Pancreas (tissue), 10 donors: ENCODE measurements around the gene MARK1. TPM values are rescaled to one million over a fixed set of nuclear protein-coding genes. Genes with fewer than 3 reads are reported as not detected.

Experiments
- ATAC-seq, 4 donors: fragments of 200-7000 bp; cut with Tn5 transposase; one replicate each; pipeline versions ENCODE4 v1.8.0 to v1.9.1; 2020; ENCODE audit warnings: mild to moderate bottlenecking in 4 of 4, moderate library complexity in 4 of 4
- DNase-seq, 6 donors: peaks; one replicate each; pipeline ENCODE4 v3.0.0-alpha.2; 2020
- FAIRE-seq: peaks from 2 replicates; lab custom pipeline; 2012; peaks lifted over from hg19 to GRCh38; lab: Jason Lieb, UNC
- H3K27ac ChIP-seq, 4 donors: fragments of 200-600 bp; sonication (generic); 1 replicate in 3 of 4; 2 replicates in 1 of 4; pipeline versions ENCODE4 v1.5.0 to v1.8.0; 2020
- H3K27me3 ChIP-seq, 4 donors: fragments of 200-600 bp; one replicate each; pipeline ENCODE4 v1.8.0; 2021
- H3K36me3 ChIP-seq, 3 donors: fragments of 200-600 bp; sonication (generic) in 1 of 3; one replicate each; pipeline versions ENCODE4 v1.5.0 to v1.8.0; 2020 to 2021
- H3K4me1 ChIP-seq, 3 donors: fragments of 200-600 bp; one replicate each; pipeline ENCODE4 v1.8.0; 2021
- H3K4me3 ChIP-seq, 4 donors: fragments of 200-600 bp; sonication (generic) in 2 of 4; one replicate each; pipeline versions ENCODE4 v1.5.0 to v1.8.0; 2020 to 2021
- H3K9me3 ChIP-seq, 4 donors: fragments of 200-600 bp; one replicate each; pipeline ENCODE4 v1.8.0; 2021
- WGBS, 2 donors: extraction: QIAGEN DNeasy Blood & Tissue Kit; methylation state at CpG; one replicate each; pipeline ENCODE4 v1.1.7; 2013; 5-methylcytosine and 5-hydroxymethylcytosine counted together
- intact Hi-C, 3 donors: fragments of 100-400 bp; cut with DNase I; formaldehyde crosslinking; loops; one replicate each; pipeline versions ENCODE4 v1.11.1 to v1.14.2; 2022
- polyA plus RNA-seq, 2 donors: library from polyadenylated mRNA; stranded (reverse); fragments of 200-250 nt; gene quantifications; one replicate each; pipeline ENCODE4 v1.2.3, GENCODE V29; 2013
- total RNA-seq, 6 donors: library from RNA; stranded (reverse); fragmentation: NEBNext Ultra II Directional in 4 of 6; extraction: Animal tissue kit (Norgen Biotek cat#: 25700) in 4 of 6; gene quantifications; one replicate each; pipeline versions ENCODE4 v1.2.1 to v1.2.4, GENCODE V29; 2021 to 2023
- TF ChIP-seq, protein P1 (sequence below), 4 donors: fragments of 200-600 bp; sonication (generic) in 3 of 4; IDR thresholded peaks; one replicate each; pipeline versions ENCODE4 v1.5.0 to v1.8.0; 2021; ENCODE audit warnings: antibody characterized with exemption in 4 of 4
- donor health status: healthy with polysubstance abuse.
- donor health status: DM: no; HTN: no; CAD: no; lungs with moderate emphysema.
- donor health status: DM: no; HTN: no; CAD: no.
- donor health status: control.
- donor health status: control.
- donor health status: Bipolar disorder and iron deficiency.
- donor health status: DM: yes; HTN: yes; CAD: no.
- donor health status: DM: no; HTN: no; CAD: no.
- donor health status: DM: no; HTN: no; CAD: no.
- donor health status: DM: yes; HTN: yes; CAD: no.

MARK1 gene
- total and polyA plus RNA-seq, 8 donors, result 0.84 to 3.5 (median 1.4) TPM

- H3K36me3 ChIP-seq, result no peaks in the 10 kb centered on the region
- DNase-seq (no peak), ATAC-seq (peak in 1 of 4 donors; percentile 22), FAIRE-seq (no peak)
- no peaks in the 10 kb centered on the region for H3K27me3 ChIP-seq
- H3K4me1 ChIP-seq, result no peaks in the 10 kb centered on the region
- no peaks in the 10 kb centered on the region for H3K9me3 ChIP-seq
- intact Hi-C loops, result no loop called here
- H3K27ac ChIP-seq, result no peak overlapping the region
- WGBS, 2 donors, result 67 to 74% methylated on average over 3 of the region's 3 CpGs
- H3K4me3 ChIP-seq, result no peak overlapping the region
- TF ChIP-seq, protein P1, sequence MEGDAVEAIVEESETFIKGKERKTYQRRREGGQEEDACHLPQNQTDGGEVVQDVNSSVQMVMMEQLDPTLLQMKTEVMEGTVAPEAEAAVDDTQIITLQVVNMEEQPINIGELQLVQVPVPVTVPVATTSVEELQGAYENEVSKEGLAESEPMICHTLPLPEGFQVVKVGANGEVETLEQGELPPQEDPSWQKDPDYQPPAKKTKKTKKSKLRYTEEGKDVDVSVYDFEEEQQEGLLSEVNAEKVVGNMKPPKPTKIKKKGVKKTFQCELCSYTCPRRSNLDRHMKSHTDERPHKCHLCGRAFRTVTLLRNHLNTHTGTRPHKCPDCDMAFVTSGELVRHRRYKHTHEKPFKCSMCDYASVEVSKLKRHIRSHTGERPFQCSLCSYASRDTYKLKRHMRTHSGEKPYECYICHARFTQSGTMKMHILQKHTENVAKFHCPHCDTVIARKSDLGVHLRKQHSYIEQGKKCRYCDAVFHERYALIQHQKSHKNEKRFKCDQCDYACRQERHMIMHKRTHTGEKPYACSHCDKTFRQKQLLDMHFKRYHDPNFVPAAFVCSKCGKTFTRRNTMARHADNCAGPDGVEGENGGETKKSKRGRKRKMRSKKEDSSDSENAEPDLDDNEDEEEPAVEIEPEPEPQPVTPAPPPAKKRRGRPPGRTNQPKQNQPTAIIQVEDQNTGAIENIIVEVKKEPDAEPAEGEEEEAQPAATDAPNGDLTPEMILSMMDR (IDR thresholded peaks at IDR 0.05), result no peak
Measured at GRCh38 chr1:220544901-220545303, 17.0 kb downstream of the MARK1 start.

DNA sequence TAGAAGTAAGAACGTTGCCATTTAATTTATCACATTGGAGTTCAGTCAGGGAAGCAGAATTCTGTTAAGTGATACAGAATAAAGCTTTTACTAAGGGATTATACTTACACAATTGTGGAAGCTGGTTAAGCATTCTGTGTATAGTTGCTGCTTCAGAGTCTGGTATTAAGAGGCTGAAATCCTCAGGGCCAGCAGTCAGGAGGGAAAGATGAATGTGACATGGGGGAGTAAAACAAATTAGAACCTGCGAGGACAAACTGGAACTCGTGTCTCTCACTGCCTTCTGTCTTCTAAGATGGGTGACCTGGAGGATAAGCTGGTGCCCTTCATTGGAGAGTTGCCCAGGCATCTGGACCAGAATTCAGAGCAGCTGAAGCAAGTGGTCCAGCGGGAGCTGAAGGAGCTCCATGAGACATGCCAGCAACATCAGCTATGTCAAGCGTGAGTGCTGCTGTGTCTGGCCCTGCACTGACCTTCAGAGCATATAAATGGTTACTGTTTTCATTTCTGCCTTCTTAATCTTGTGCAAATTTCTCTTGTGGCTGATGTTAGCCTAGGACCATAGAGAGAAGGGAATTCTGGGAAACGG lies 23.0 kb downstream of the MARK1 start:
- H3K27ac ChIP-seq, result no peak overlapping the region
- no peaks in the 10 kb centered on the region for H3K27me3 ChIP-seq
- TF ChIP-seq, protein P1 (IDR thresholded peaks at IDR 0.05), result no peak
- WGBS, 2 donors, result 59% methylated on average over 6 of the region's 6 CpGs
- ATAC-seq (no peak), FAIRE-seq (no peak), DNase-seq (no peak)
- intact Hi-C loops, result no loop called here
- no peaks in the 10 kb centered on the region for H3K36me3 ChIP-seq
- no peaks in the 10 kb centered on the region for H3K9me3 ChIP-seq
- no peaks in the 10 kb centered on the region for H3K4me1 ChIP-seq
- H3K4me3 ChIP-seq, result no peak overlapping the region

- Histone ChIP-seq H3K36me3 (no peaks in the 10 kb centered on the region), H3K4me3 (no peak overlapping the region), H3K9me3 (no peaks in the 10 kb centered on the region), H3K27me3 (no peaks in the 10 kb centered on the region), H3K27ac (no peak overlapping the region), H3K4me1 (no peaks in the 10 kb centered on the region)
- intact Hi-C loops, result no loop called here
- DNase-seq (no peak), ATAC-seq (no peak), FAIRE-seq (no peak)
- TF ChIP-seq, protein P1 (IDR thresholded peaks at IDR 0.05), result no peak
- WGBS, 2 donors, result 84 to 85% methylated on average over 2 of the region's 2 CpGs
Measured at GRCh38 chr1:220551718-220552117, 23.8 kb downstream of the MARK1 start.

DNA sequence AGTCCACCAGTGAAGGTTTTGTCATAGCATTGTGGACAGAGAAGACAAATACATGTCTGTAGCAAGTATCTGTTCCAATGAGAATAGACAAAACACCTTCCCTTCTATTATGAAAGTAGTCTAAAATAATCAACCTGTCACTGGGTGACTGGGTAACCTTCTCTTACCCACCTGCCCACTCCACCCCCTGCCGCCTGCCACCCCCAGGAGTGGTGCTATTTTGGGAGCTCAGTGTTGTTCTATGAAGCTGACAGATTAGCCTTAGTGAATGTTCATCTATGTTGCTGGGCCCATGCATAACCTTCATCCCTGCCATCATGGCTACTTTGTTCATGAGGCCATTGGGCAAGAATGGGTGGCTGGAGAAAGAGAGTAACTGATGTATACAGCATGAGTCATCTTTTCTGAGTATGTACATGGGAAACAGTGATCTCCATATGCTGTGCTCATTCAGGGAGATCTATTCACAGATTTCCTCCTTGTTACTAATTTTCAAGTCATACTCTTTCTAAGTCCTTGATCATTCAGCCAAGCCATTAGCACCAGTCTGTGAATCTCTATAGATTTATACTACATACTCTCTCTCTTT lies 24.8 kb downstream of the MARK1 start:
- H3K27ac ChIP-seq, result no peak overlapping the region
- ATAC-seq (no peak), FAIRE-seq (no peak), DNase-seq (no peak)
- no peaks in the 10 kb centered on the region for H3K4me1 ChIP-seq
- no peaks in the 10 kb centered on the region for H3K9me3 ChIP-seq
- no peak overlapping the region for H3K4me3 ChIP-seq
- TF ChIP-seq, protein P1 (IDR thresholded peaks at IDR 0.05), result no peak
- H3K27me3 ChIP-seq, result no peaks in the 10 kb centered on the region
- 76 to 81% methylated on average over 1 of the region's 1 CpG for WGBS, 2 donors
- intact Hi-C loops, result no loop called here
- no peaks in the 10 kb centered on the region for H3K36me3 ChIP-seq

DNA sequence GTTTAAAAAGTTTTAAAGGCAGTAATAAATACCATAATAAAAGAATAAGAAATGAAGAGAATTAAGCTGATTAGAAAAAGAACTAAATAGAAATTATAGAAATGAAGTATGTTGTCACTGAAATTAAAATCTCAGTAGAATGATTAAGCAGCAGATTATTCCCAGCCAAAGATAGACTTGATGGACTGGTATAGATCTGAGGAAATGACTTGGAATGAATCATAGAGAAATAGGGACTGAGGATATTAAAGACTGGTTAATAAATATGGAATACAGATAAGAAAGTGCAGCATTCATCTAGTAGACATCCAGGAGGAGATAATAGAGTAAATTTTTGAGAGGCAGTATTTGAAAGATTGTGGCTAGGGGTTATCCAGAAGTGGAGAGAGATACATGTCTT lies 28.7 kb downstream of the MARK1 start:
- no peaks in the 10 kb centered on the region for H3K9me3 ChIP-seq
- ATAC-seq (no peak), DNase-seq (no peak), FAIRE-seq (no peak)
- intact Hi-C loops, result no loop called here
- TF ChIP-seq, protein P1 (IDR thresholded peaks at IDR 0.05), result no peak
- H3K36me3 ChIP-seq, result no peaks in the 10 kb centered on the region
- H3K27me3 ChIP-seq, result no peaks in the 10 kb centered on the region
- H3K4me3 ChIP-seq, result no peak overlapping the region
- H3K27ac ChIP-seq, result no peak overlapping the region
- H3K4me1 ChIP-seq, result no peaks in the 10 kb centered on the region
